HG02623 (cell line): ENCODE data around the gene CDHR1.

Experiments used
- ATAC-seq: cut with Tn5 transposase; IDR thresholded peaks from one replicate; pipeline ENCODE4 v1.9.1; 2021; ENCODE audit warnings: moderate library complexity; ENCODE audit not compliant: unreplicated experiment

Gene CDHR1

DNA sequence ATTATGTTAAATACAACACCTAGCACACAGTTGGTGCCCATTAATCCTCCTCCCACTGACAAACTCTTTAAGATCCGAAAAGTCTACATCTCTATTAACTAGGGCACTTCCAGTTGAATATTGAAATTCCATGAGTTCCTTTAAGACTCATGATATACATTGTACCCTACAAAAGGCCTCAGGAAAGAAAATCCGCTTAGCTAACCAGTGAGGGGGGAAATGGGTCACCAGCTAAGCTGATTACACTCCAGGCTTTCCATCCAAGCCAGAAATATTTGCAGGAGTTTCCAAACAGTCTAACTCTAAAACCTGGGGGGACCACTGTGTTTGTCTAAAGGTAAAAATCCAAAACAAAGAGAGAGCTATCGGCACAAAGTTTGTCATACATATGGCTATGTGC, 32.3 kb downstream of the CDHR1 start:
- no peak for ATAC-seq

DNA sequence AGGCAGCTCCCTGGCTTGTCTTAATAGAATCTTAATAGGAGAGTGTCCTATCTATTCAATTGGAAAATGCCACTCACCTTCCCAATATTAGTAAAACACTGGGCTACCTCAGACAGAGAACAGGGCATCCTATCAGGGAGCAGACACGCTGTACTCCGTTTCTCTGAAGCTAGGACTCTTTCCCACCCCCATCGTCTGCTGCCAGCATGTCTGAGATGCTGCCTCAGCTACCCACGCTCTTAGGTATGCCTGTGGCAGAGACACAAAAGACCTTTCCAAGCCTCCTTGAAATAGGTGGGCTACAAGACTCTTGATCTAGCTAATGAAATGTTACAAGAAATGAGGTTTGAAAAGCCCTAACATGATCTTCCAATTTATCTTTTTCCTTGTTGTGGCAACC, 33.5 kb downstream of the CDHR1 start:
- ATAC-seq, result no peak

DNA sequence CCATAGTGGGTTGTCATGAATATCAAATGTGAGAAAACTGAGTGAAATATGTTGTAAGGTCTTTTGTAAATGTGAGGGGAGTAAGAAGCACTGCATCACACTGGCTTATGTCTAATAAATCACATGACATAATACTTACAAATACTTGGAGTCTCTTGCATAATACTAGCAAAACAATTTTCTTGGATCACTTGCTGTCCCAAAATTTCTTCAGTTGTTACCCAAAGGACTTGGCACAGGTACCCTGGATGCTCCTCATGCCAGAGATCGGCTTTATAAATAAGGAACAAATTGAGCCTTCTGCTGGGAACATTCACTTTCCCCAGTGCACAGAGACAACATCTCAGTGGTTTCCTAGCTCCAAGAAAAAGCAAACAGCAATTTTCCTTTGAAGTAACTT, 36.0 kb downstream of the CDHR1 start:
- ATAC-seq, result no peak

GRCh38 chr10:84232376-84232775, 38.0 kb downstream of the CDHR1 start:
- ATAC-seq, result no peak

DNA sequence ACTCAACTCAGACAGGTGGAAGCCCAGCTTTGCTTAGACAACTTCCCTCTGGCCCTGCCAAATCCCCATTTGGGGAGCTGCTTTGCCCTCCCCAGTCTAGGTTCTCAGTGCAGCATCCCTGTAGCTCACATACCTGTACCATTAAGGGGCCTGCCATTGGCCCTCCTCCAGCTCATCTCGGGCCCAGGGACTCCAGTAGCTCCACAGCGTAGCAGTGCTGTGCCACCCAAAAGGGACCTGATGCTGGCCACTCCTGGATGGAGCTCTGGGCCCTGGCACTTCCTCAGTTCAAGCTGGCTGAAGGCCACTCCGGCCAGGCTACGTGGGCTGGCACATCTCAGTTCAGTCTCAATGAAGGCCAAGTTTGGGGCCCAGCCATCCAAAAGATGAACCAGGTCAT, 39.6 kb downstream of the CDHR1 start:
- ATAC-seq, result no peak

- ATAC-seq, result no peak
Measured at GRCh38 chr10:84234479-84234878, 40.1 kb downstream of the CDHR1 start.

DNA sequence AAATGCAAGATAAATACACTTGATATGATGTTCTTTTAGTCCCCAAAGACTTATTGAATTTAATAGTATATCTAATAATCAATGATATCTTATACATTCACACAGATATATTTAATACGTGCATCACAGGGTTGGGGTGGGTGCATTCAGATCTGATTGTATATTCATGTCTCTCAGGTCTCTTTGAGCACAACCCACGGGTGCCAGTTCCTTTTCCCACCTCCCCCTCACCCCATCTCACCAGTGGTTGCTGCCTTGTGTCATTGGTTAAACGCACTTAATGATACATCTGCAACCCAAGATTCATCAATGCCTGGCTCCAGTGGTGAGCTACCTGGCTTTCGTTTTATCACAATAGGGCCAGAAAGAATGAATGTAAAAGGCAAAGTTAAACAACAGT, 40.8 kb downstream of the CDHR1 start:
- ATAC-seq, result no peak

DNA sequence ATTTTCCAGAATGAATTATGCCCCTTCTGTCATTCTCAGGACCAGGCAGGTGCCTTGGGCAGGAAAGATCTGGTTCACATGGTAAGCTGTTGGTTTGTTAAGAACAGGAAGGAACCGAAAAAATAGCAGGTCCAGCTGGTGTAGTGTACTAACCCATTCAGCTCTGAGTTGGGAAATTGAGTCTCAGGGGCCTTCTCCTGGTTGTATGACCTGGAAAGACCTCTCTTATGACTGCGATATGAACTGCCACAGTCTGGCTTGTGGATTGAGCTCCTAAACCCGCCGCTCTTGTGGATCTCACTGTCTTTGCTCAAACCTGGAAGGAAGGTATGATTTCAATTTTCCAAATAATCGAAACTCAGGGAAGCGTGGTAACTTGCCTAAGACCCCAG, 42.5 kb downstream of the CDHR1 start:
- no peak for ATAC-seq

GRCh38 chr10:84237199-84238051, 43.1 kb downstream of the CDHR1 start:
- ATAC-seq, result no peak

DNA sequence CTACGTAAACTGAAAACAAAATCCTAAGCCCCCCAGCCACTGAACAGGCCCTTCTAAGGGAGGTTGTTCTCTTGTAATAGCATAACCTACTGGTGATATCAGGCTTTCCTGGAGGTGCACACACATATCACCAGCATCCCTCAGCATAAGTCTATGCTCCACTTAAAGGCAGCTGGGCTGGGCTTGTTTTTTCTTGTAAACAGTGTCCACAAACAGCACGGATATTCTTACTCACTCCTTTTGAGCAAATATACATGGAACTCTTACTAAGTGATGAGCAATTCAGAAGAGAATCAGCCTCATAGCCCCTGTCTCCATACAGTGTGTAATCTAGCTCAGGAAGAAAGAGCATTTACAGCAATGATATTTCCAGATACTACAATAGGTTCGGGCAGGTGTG, 44.6 kb downstream of the CDHR1 start:
- no peak for ATAC-seq

DNA sequence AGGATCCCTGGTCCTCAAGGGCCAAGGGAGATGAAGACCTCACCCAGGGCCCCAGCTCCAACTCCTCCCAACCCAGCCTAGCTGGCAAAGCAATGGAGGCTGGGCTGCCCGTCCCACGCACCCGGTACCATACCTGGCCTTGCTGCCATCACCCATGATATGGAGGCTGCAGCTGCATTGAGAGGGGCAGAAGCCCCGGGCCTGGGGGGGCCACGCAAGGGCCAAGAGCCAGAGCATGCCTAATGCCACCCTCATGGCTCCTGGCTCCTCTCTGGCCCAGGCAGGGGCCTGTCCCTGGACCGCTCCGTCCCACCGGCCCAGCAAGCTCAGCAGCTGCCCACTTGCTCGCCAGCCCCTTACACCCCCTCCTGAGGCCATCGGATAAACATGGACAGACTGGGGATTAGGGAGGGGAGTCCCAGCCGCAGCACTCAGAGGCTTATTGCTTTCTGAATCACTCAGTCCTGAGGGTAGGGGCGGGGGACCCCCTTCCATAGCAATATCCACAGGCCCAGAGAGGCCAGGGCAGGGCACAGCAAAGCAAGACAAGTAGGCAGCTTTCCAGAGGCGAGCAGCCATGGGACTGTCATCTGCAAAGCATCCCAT, 47.0 kb downstream of the CDHR1 start, which contains the start of gene LRIT1:
TSS of gene LRIT1 (minus strand) at position 362 of the 606 bp plus-strand sequence. CDS start at position 255, 107 bp downstream.
- ATAC-seq, result no peak

DNA sequence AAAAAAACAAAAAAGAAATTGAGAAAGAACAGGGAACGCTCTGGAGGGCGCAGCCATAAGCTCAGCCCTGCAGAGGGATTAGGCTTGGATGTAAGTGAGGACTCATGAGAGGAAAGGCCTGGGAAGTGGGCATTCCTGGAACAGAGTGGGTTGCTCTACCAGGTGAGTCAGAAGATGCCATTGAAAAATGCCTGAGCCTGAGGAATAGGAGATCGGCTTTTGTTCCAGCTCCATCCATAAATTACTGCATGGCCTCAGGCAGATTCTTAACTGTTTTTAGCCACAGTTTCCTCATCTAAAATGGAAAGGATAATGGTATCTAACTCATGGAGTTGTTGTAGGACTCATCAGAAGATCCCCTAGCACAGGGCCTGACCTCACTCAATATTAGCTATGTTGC, 49.4 kb downstream of the CDHR1 start:
- ATAC-seq, result no peak

DNA sequence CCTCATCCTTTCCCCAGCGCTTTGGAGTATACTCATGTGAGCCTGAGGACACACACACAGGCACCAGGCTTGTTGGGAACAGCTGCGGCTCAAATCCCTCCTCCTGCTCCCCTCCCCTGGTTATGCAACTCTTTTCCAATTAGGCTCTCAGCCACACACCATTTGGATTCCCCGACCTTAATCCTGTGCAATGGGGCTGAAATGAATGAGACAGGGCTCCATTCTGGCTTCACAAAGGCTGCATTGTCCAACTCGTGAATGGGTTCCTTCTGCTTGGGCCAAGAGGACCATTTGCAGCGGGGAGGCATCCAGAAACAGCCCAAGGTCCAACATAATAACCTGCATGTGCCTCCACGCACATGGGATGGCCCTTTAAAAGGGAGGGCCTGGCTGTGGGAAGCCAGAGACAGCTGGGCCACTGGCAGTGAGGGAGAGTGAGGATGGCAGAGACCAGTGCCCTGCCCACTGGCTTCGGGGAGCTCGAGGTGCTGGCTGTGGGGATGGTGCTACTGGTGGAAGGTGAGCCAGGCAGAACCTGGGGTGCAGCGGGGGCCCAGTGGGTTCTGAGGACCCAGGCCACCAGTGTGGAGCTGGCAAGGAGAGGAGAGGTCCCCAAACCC, 50.4 kb downstream of the CDHR1 start, which contains the start of gene RGR:
TSS of gene RGR (plus strand) at position 403 of the 620 bp plus-strand sequence. CDS start at position 441, 38 bp downstream.
- no peak for ATAC-seq

GRCh38 chr10:84247496-84247895, 53.2 kb downstream of the CDHR1 start:
- no peak for ATAC-seq

DNA sequence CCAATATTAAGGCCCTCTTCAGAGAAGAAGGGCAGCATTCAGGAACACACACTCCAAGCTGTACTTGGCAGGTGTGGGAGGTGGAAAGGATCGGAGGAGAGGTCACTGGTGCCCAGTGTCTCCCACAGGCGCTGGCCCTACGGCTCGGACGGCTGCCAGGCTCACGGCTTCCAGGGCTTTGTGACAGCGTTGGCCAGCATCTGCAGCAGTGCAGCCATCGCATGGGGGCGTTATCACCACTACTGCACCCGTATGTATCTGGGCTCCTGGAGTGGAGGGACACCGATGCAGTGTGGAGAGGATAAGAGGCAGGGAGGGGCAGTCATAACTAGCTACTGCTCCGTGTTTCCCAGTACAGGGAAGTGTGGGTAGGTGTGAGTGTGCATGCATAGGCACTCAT, 54.5 kb downstream of the CDHR1 start:
- no peak for ATAC-seq

DNA sequence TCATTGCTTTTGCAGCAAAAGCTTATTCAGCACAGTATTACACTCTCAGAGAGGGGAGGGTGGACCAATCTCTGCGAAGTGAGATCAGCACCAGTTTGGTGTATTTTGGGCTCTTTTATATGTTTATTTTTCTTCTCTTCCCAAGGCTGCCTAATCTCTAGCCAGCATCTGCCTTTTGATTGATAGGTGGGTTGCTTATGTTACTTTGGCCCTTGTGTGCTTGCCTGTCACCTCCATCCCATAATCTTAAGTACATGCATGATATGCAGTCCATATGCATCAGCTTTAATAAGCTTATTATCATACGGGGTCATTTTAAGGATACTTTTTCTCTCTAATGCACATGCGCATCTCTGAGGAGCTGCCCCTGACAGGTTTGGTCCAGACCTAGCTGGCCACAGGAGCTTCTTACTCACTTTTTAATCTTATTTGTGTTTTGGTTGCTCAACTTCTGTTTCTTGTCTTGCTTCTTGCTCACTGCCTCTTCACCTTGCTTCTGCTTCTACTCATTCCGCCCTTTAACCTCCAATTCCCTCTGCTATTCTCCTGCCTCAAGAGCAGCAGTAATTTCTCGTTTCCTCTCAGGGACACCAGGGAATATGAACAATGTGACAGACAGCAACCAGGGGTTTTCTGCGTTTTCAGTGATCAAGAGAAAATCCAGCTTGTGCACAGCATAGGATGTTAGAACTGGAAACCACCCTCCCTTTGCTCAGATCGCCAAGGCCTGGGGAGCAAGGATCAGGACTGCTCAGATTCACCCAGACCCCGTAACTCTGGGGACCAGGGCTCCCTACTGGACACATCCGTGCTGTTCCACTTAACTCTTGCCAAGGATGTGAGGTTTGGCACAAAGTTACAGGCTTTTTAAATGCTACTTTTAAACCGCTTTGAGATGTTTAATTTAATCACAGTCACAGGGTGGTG, 60.5 kb downstream of the CDHR1 start:
- no peak for ATAC-seq

DNA sequence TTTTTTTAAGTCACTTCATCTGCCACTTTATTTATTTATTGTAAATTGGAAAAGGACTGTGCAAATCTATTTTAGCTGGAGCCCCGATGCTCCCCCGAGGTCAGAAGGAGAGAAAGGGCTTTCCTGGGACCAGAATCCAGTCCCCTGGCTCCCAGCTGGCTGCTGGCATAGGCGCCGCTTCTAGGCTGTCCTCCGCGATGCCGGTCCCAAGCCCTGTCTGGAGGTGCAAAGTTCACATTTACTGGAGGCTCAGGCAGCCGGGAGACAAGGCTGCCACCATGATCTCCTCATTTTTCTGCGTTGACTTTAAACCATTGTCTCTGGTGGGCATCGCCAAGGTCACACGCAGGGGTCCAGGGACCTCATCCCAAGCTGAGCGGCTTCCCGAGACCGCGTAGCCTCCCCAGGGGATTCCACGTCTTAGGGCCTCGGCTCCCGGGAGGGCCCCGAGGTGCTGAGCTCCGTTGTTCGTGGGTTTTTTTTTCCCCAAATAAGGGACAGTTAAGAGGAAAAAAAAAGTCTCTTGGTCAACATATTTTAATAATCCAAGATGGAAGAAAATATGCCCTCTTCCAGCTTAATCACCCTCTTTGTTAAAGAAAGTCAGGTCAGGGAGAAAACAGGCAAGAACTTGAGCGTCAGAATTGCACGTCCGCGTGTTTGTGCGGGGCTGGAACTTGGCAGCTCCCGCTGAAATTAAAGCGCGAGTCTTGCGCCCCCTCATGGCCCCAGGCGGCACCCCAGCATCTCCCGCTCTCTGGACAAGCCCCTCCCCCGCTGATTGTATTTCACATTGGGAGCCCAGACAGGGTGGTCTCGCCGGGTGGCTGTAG, 62.4 kb downstream of the CDHR1 start:
- no peak for ATAC-seq

GRCh38 chr10:84257343-84258020, 63.1 kb downstream of the CDHR1 start:
- ATAC-seq, result no peak

DNA sequence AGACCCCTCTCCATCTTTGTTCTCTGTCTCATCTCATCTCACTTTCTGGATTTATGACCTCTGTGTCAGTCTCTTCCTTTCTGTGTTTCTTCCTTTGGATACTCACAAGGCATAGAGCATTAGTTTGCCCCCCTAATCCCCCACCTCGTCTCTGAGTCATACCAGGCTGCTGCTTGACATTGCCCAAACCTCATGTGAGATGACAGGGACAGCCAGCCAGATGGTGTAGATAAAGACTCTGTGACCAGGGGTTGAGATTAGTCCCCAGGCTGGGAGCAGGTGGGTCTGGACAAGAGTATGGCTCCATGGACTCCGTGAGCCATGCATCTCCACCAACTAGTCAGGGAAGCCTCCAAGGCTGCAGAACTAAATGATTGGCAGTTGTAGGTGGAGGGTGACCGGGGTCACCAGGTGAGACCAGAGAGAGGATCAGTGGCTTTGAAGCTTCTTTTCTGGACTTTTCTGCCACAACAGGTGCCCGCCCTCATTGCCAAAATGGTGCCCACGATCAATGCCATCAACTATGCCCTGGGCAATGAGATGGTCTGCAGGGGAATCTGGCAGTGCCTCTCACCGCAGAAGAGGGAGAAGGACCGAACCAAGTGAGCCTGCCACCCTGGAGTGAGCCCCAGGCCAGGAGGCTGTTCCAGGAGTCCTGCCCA, 63.8 kb downstream of the CDHR1 start:
- ATAC-seq, result no peak
